Upper lobe of left lung (tissue), 6 donors: ENCODE data around the gene RNLS. TPM values are rescaled to one million over a fixed set of nuclear protein-coding genes. Genes with fewer than 3 reads are reported as not detected.

Experiments used
- ATAC-seq, 2 donors: fragments of 200-7000 bp; cut with Tn5 transposase; one replicate each; pipeline ENCODE4 v1.9.1; 2022; ENCODE audit warnings: mild to moderate bottlenecking in 2 of 2, moderate library complexity in 2 of 2; ENCODE audit not compliant: low FRiP score in 2 of 2
- DNase-seq, 2 donors: peaks; one replicate each; pipeline ENCODE4 v3.0.0-alpha.2; 2019 to 2020
- H3K27ac ChIP-seq, 4 donors: fragments of 200-600 bp; sonication (generic); one replicate each; pipeline ENCODE4 v1.5.1; 2016 to 2019
- H3K27me3 ChIP-seq, 4 donors: fragments of 200-600 bp; sonication (generic); one replicate each; pipeline ENCODE4 v1.5.1; 2017 to 2019
- H3K36me3 ChIP-seq, 4 donors: fragments of 200-600 bp; sonication (generic); one replicate each; pipeline ENCODE4 v1.5.1; 2016 to 2019
- H3K4me1 ChIP-seq, 4 donors: fragments of 200-600 bp; sonication (generic); one replicate each; pipeline ENCODE4 v1.5.1; 2018 to 2019
- H3K4me3 ChIP-seq, 4 donors: fragments of 200-600 bp; sonication (generic); one replicate each; pipeline ENCODE4 v1.5.1; 2017 to 2019; ENCODE audit warnings: mild to moderate bottlenecking in 2 of 4, moderate library complexity in 1 of 4
- H3K9me3 ChIP-seq, 4 donors: fragments of 200-600 bp; sonication (generic); one replicate each; pipeline ENCODE4 v1.5.1; 2018 to 2019
- CTCF ChIP-seq, 6 experiments: fragments of 450-650 bp in 4 of 6; fragments of 200-600 bp in 2 of 6; sonication (generic) in 2 of 6; IDR thresholded peaks; one replicate each; pipeline ENCODE4 v1.5.1; 2016 to 2019; ENCODE audit warnings: antibody characterized with exemption in 6 of 6
- EP300 ChIP-seq, 4 donors: sonication (generic); formaldehyde crosslinking; IDR thresholded peaks; one replicate each; pipeline ENCODE4 v1.5.1; 2017; ENCODE audit warnings: antibody characterized with exemption in 4 of 4, control low read depth in 2 of 4
- POLR2A ChIP-seq, 4 donors: fragments of 450-650 bp; IDR thresholded peaks; one replicate each; pipeline ENCODE4 v1.5.1; 2016 to 2017; ENCODE audit warnings: antibody characterized with exemption in 4 of 4, mild to moderate bottlenecking in 2 of 4
- POLR2AphosphoS5 ChIP-seq, 2 donors: sonication (generic); formaldehyde crosslinking; IDR thresholded peaks; one replicate each; pipeline ENCODE4 v1.5.1; 2017; ENCODE audit warnings: antibody characterized with exemption in 2 of 2
- WGBS, 2 donors: methylation state at CpG; one replicate each; pipeline ENCODE4 v1.1.5; 2017 to 2018; 5-methylcytosine and 5-hydroxymethylcytosine counted together
- total RNA-seq, 6 donors: library from RNA; depleted of rRNA in 4 of 6; stranded (reverse); fragments of >200 nt in 4 of 6; gene quantifications; one replicate each; pipeline versions ENCODE4 v1.1.0 to v1.2.1, GENCODE V29; 2016 to 2021
- donor health status: DM: no; HTN: no; CAD: no; lungs with moderate emphysema.
- donor health status: DM: no; HTN: yes; CAD: no; lungs with severe emphysema.

Gene RNLS
- total RNA-seq, 6 donors from 2014 or later, result 5.0 to 27.1 (median 15.0) TPM

GRCh38 chr10:88528806-88529570, 54.1 kb downstream of the RNLS start:
- H3K27ac ChIP-seq, result no peak overlapping the region
- no peak overlapping the region for H3K4me3 ChIP-seq
- H3K9me3 ChIP-seq, result no peaks in the 10 kb centered on the region
- ATAC-seq, result no peak
- peaks cover 0 to 6% (median 0%) of the 10 kb centered on the region in 4 donors for H3K4me1 ChIP-seq
- no peaks in the 10 kb centered on the region for H3K36me3 ChIP-seq
- no peak for DNase-seq
- TF ChIP-seq POLR2A (IDR thresholded peaks at IDR 0.05), result no peak
- TF ChIP-seq CTCF (IDR thresholded peaks at IDR 0.05), result no peak
- no peak for TF ChIP-seq POLR2AphosphoS5 (IDR thresholded peaks at IDR 0.05)
- no peaks in the 10 kb centered on the region for H3K27me3 ChIP-seq
- WGBS, 2 donors, result 75 to 81% methylated on average over 4 of the region's 4 CpGs

GRCh38 chr10:88528201-88528600, 54.9 kb downstream of the RNLS start:
- H3K9me3 ChIP-seq, result no peaks in the 10 kb centered on the region
- no peaks in the 10 kb centered on the region for H3K36me3 ChIP-seq
- TF ChIP-seq POLR2AphosphoS5 (IDR thresholded peaks at IDR 0.05) (no peak), EP300 (IDR thresholded peaks at IDR 0.05) (no peak), CTCF (IDR thresholded peaks at IDR 0.05) (no peak), POLR2A (IDR thresholded peaks at IDR 0.05) (no peak)
- DNase-seq (no peak), ATAC-seq (no peak)
- no peaks in the 10 kb centered on the region for H3K27me3 ChIP-seq
- no peak overlapping the region for H3K4me3 ChIP-seq
- no peak overlapping the region for H3K27ac ChIP-seq
- peaks cover 0 to 6% (median 3%) of the 10 kb centered on the region in 4 donors for H3K4me1 ChIP-seq

GRCh38 chr10:88527245-88527644, 55.9 kb downstream of the RNLS start:
- peaks cover 0 to 6% (median 4%) of the 10 kb centered on the region in 4 donors for H3K4me1 ChIP-seq
- TF ChIP-seq EP300 (IDR thresholded peaks at IDR 0.05), result no peak
- no peak for TF ChIP-seq CTCF (IDR thresholded peaks at IDR 0.05)
- no peak for TF ChIP-seq POLR2AphosphoS5 (IDR thresholded peaks at IDR 0.05)
- no peak for TF ChIP-seq POLR2A (IDR thresholded peaks at IDR 0.05)
- no peaks in the 10 kb centered on the region for H3K9me3 ChIP-seq
- no peaks in the 10 kb centered on the region for H3K36me3 ChIP-seq
- H3K27me3 ChIP-seq, result no peaks in the 10 kb centered on the region
- no peak overlapping the region for H3K4me3 ChIP-seq
- ATAC-seq (no peak), DNase-seq (no peak)
- H3K27ac ChIP-seq, result no peak overlapping the region
- 88 to 96% methylated on average over 1 of the region's 1 CpG for WGBS, 2 donors

- TF ChIP-seq POLR2A (IDR thresholded peaks at IDR 0.05) (no peak), CTCF (IDR thresholded peaks at IDR 0.05) (no peak), POLR2AphosphoS5 (IDR thresholded peaks at IDR 0.05) (no peak), EP300 (IDR thresholded peaks at IDR 0.05) (no peak)
- Histone ChIP-seq H3K9me3 (no peaks in the 10 kb centered on the region), H3K27me3 (no peaks in the 10 kb centered on the region), H3K36me3 (no peaks in the 10 kb centered on the region), H3K4me3 (no peak overlapping the region), H3K27ac (no peak overlapping the region), H3K4me1 (peaks cover 0 to 5% (median 3%) of the 10 kb centered on the region in 4 donors)
- WGBS, 2 donors, result 83 to 89% methylated on average over 3 of the region's 3 CpGs
- ATAC-seq (no peak), DNase-seq (no peak)
These were observed 56.5 kb downstream of the RNLS start for GRCh38 chr10:88526501-88527105.
